ENCODE results near the gene PI16. TPM values are rescaled to one million over a fixed set of nuclear protein-coding genes. Genes with fewer than 3 reads are reported as not detected.

The PI16 gene
- total and polyA plus RNA-seq, 2 donors, result 2.2 to 3.3 TPM

DNA sequence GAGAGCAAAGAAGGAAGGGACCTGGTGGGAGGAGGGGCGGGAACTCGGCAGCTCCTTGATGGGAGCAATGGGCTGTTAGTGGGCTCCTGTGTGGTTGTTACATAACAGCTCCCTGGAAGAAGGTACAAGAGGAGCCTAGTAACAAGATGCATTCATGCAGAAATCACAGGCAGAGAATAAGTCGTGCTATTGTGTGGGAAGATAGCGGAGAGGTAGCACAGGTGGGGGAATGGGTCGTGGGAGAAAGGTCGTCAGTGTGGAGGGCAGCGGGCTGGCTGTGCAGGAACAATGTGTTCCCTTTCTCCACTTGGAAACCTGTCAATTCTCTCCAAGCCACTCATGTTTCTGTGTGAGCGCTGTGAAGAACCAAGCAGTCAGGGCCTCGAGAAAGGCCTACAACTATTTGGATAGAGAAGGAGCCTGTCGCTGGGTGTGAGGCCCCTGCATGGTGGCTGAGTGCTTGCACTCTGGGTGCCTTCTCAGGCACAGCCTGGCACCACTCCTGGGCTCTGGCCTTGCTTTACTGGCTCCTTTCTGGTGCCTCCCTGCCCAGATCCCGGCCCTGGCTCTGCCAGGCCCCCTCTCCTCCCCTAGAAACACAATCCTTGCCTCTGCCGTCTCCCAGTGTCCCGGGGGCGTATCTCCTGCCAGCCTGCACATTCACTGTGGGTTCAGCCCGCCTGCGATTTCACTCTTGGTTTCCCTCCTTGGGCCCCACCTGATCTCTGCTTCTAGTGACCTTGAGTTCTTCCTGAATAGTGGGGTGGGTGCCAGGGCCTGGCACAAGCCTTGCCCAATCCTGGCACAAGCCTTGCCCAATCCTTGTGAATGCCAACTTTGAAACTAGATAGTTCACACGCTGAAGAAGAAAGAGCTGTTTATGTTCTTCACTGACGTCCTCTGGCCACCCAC lies 43.5 kb downstream of the PI16 start:
- H3K9me3 ChIP-seq (ENCODE audit: control insufficient read depth in 2 of 2, insufficient read depth in 1 of 2, low read length in 1 of 2), result no peaks in the 10 kb centered on the region
- no peak overlapping the region for H3K4me3 ChIP-seq (ENCODE audit: low read length in 2 of 2)
- no peak for DNase-seq (ENCODE audit: low read depth in 6 of 9, low spot score in 9 of 9)
- H3K4me1 ChIP-seq (ENCODE audit: control insufficient read depth in 2 of 2, insufficient read depth in 2 of 2, low read length in 2 of 2), result no peaks in the 10 kb centered on the region
- no peaks in the 10 kb centered on the region for H3K27me3 ChIP-seq (ENCODE audit: control insufficient read depth in 2 of 2, insufficient read depth in 1 of 2, low read length in 1 of 2)
- H3K27ac ChIP-seq (ENCODE audit: low read depth in 1 of 2, low read length in 1 of 2), result no peak overlapping the region
- 90% methylated on average over 18 of the region's 18 CpGs for WGBS
- H3K36me3 ChIP-seq (ENCODE audit: control insufficient read depth in 2 of 2, insufficient read depth in 2 of 2, low read length in 1 of 2), result no peaks in the 10 kb centered on the region

DNA sequence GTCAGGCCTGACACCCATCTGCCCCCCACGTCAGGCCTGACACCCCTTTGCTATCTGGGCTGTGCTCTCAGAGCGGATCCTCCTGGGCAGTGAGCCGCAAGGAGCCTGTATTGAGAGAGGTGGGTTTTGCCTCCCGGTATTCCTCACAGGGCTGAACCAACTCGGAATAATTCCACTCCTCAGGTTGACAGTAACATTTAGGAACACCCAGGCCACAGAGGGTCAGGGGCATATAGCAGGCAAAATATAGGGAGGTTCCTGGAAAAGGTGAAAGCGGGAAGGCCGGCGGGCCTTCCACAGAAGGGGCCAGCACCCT lies 44.1 kb downstream of the PI16 start:
- Histone ChIP-seq H3K4me3 (ENCODE audit: low read length in 2 of 2) (no peak overlapping the region), H3K36me3 (ENCODE audit: control insufficient read depth in 2 of 2, insufficient read depth in 2 of 2, low read length in 1 of 2) (no peaks in the 10 kb centered on the region), H3K27me3 (ENCODE audit: control insufficient read depth in 2 of 2, insufficient read depth in 1 of 2, low read length in 1 of 2) (no peaks in the 10 kb centered on the region), H3K9me3 (ENCODE audit: control insufficient read depth in 2 of 2, insufficient read depth in 1 of 2, low read length in 1 of 2) (no peaks in the 10 kb centered on the region), H3K4me1 (ENCODE audit: control insufficient read depth in 2 of 2, insufficient read depth in 2 of 2, low read length in 2 of 2) (no peaks in the 10 kb centered on the region), H3K27ac (ENCODE audit: low read depth in 1 of 2, low read length in 1 of 2) (no peak overlapping the region)
- DNase-seq (ENCODE audit: low read depth in 6 of 9, low spot score in 9 of 9), result no peak
- WGBS, result 92% methylated on average over 8 of the region's 8 CpGs

DNA sequence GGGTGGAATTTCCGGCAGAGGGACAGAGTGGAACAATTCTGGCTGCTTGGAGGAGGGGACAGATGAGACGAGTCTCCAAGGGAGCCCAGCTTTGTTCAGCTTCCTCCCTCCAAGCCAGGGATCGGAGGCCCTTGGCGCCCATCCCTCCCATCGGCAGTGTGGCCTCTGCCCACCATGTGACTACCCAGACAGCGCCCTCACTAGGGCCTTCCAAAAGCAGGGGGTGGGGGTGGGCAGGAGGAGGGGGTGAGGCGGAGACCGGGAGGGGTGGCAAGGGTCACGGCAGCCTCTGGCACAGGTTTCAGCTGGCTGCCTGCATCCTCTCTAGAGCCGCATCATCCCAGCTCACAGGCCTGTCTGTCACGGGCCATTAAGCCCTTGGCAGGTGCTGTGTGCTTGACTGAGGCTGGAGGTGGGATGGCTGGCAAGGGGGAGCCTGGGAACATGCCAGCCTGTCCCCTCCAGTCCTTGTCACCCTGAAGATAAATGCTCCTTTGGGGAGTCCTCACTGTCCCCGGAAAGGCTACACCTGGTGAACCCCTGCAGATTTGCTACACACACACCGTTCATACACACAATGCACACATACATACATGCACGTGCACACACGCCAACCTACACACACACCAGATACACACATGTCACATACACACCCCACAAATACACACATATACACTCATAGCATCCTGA lies 44.7 kb downstream of the PI16 start:
- no peak for DNase-seq (ENCODE audit: low read depth in 6 of 9, low spot score in 9 of 9)
- Histone ChIP-seq H3K36me3 (ENCODE audit: control insufficient read depth in 2 of 2, insufficient read depth in 2 of 2, low read length in 1 of 2) (no peaks in the 10 kb centered on the region), H3K4me3 (ENCODE audit: low read length in 2 of 2) (no peak overlapping the region), H3K9me3 (ENCODE audit: control insufficient read depth in 2 of 2, insufficient read depth in 1 of 2, low read length in 1 of 2) (no peaks in the 10 kb centered on the region), H3K27me3 (ENCODE audit: control insufficient read depth in 2 of 2, insufficient read depth in 1 of 2, low read length in 1 of 2) (no peaks in the 10 kb centered on the region), H3K27ac (ENCODE audit: low read depth in 1 of 2, low read length in 1 of 2) (no peak overlapping the region), H3K4me1 (ENCODE audit: control insufficient read depth in 2 of 2, insufficient read depth in 2 of 2, low read length in 2 of 2) (no peaks in the 10 kb centered on the region)
- 95% methylated on average over 15 of the region's 15 CpGs for WGBS

- WGBS, result 93% methylated on average over 4 of the region's 4 CpGs
- no peaks in the 10 kb centered on the region for H3K4me1 ChIP-seq (ENCODE audit: control insufficient read depth in 2 of 2, insufficient read depth in 2 of 2, low read length in 2 of 2)
- H3K27ac ChIP-seq (ENCODE audit: low read depth in 1 of 2, low read length in 1 of 2), result no peak overlapping the region
- H3K9me3 ChIP-seq (ENCODE audit: control insufficient read depth in 2 of 2, insufficient read depth in 1 of 2, low read length in 1 of 2), result no peaks in the 10 kb centered on the region
- no peaks in the 10 kb centered on the region for H3K36me3 ChIP-seq (ENCODE audit: control insufficient read depth in 2 of 2, insufficient read depth in 2 of 2, low read length in 1 of 2)
- no peaks in the 10 kb centered on the region for H3K27me3 ChIP-seq (ENCODE audit: control insufficient read depth in 2 of 2, insufficient read depth in 1 of 2, low read length in 1 of 2)
- no peak for DNase-seq (ENCODE audit: low read depth in 6 of 9, low spot score in 9 of 9)
- H3K4me3 ChIP-seq (ENCODE audit: low read length in 2 of 2), result no peak overlapping the region
Measured at GRCh38 chr6:36999751-37000125, 45.2 kb downstream of the PI16 start.

- Histone ChIP-seq H3K36me3 (ENCODE audit: control insufficient read depth in 2 of 2, insufficient read depth in 2 of 2, low read length in 1 of 2) (no peaks in the 10 kb centered on the region), H3K27me3 (ENCODE audit: control insufficient read depth in 2 of 2, insufficient read depth in 1 of 2, low read length in 1 of 2) (no peaks in the 10 kb centered on the region), H3K4me1 (ENCODE audit: control insufficient read depth in 2 of 2, insufficient read depth in 2 of 2, low read length in 2 of 2) (peaks cover 0 to 9% of the 10 kb centered on the region in 2 donors), H3K27ac (ENCODE audit: low read depth in 1 of 2, low read length in 1 of 2) (no peak overlapping the region), H3K9me3 (ENCODE audit: control insufficient read depth in 2 of 2, insufficient read depth in 1 of 2, low read length in 1 of 2) (no peaks in the 10 kb centered on the region), H3K4me3 (ENCODE audit: low read length in 2 of 2) (no peak overlapping the region)
- 95% methylated on average over 11 of the region's 11 CpGs for WGBS
- no peak for DNase-seq (ENCODE audit: low read depth in 6 of 9, low spot score in 9 of 9)
Measured at GRCh38 chr6:37004044-37004980, 49.8 kb downstream of the PI16 start.

- DNase-seq (ENCODE audit: low read depth in 6 of 9, low spot score in 9 of 9), result no peak
- H3K4me1 ChIP-seq (ENCODE audit: control insufficient read depth in 2 of 2, insufficient read depth in 2 of 2, low read length in 2 of 2), result peaks cover 0 to 9% of the 10 kb centered on the region in 2 donors
- H3K27ac ChIP-seq (ENCODE audit: low read depth in 1 of 2, low read length in 1 of 2), result peak within 1 kb of the TSS in 1 of 2 donors; percentile 25
- WGBS, result 64% methylated on average over 14 of the region's 14 CpGs
- H3K4me3 ChIP-seq (ENCODE audit: low read length in 2 of 2), result peak within 1 kb of the TSS in 1 of 2 donors; percentile 24
- no peaks in the 10 kb centered on the region for H3K36me3 ChIP-seq (ENCODE audit: control insufficient read depth in 2 of 2, insufficient read depth in 2 of 2, low read length in 1 of 2)
- H3K9me3 ChIP-seq (ENCODE audit: control insufficient read depth in 2 of 2, insufficient read depth in 1 of 2, low read length in 1 of 2), result no peaks in the 10 kb centered on the region
- no peaks in the 10 kb centered on the region for H3K27me3 ChIP-seq (ENCODE audit: control insufficient read depth in 2 of 2, insufficient read depth in 1 of 2, low read length in 1 of 2)
Measured at GRCh38 chr6:37005061-37005810, 50.7 kb downstream of the PI16 start, which contains the start of gene FGD2. Gene FGD2 (plus strand): TSS chr6:37005655. CDS start chr6:37005818, 163 bp downstream.

DNA sequence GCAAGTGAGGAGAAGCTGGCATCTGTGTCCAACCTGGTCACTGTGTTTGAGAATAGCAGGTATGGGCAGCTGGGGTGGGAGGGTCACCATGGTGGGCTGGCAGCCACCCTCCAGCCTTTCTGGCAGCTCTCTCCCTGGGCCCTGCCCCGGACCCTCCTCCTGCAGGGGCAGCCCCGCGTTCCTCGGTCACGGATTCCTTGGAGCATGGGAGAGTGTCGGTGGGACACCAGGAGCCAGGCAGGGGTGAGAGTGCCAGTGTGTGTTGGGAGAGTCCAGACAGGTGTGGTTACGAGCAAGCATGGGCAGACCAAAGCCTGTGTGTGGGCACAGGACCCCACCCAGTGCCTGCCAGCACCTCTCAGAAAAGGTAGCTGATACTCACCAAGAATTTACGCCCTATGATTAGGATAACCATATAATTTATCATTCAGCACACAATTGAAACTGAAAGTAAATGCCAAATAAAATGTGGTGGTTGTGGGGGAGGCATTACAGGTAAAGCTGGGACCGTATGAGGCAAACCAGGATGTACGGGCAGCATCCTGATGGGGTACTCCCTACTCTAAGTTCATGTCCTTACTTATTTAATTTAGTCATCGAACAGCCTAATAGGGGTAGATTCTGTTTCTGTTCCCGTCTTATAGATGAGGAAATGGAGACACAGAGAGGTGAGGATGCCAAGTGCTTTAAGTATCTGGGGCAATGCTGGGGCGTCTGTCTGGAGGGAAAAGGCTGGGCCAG lies 51.5 kb downstream of the PI16 start:
- DNase-seq (ENCODE audit: low read depth in 6 of 9, low spot score in 9 of 9), result no peak
- H3K4me3 ChIP-seq (ENCODE audit: low read length in 2 of 2), result peak overlapping the region in 1 of 2 donors; percentile 24
- WGBS, result 88% methylated on average over 13 of the region's 13 CpGs
- H3K4me1 ChIP-seq (ENCODE audit: control insufficient read depth in 2 of 2, insufficient read depth in 2 of 2, low read length in 2 of 2), result peaks cover 0 to 9% of the 10 kb centered on the region in 2 donors
- H3K36me3 ChIP-seq (ENCODE audit: control insufficient read depth in 2 of 2, insufficient read depth in 2 of 2, low read length in 1 of 2), result no peaks in the 10 kb centered on the region
- H3K27ac ChIP-seq (ENCODE audit: low read depth in 1 of 2, low read length in 1 of 2), result peak overlapping the region in 1 of 2 donors; percentile 25
- H3K9me3 ChIP-seq (ENCODE audit: control insufficient read depth in 2 of 2, insufficient read depth in 1 of 2, low read length in 1 of 2), result no peaks in the 10 kb centered on the region
- no peaks in the 10 kb centered on the region for H3K27me3 ChIP-seq (ENCODE audit: control insufficient read depth in 2 of 2, insufficient read depth in 1 of 2, low read length in 1 of 2)

DNA sequence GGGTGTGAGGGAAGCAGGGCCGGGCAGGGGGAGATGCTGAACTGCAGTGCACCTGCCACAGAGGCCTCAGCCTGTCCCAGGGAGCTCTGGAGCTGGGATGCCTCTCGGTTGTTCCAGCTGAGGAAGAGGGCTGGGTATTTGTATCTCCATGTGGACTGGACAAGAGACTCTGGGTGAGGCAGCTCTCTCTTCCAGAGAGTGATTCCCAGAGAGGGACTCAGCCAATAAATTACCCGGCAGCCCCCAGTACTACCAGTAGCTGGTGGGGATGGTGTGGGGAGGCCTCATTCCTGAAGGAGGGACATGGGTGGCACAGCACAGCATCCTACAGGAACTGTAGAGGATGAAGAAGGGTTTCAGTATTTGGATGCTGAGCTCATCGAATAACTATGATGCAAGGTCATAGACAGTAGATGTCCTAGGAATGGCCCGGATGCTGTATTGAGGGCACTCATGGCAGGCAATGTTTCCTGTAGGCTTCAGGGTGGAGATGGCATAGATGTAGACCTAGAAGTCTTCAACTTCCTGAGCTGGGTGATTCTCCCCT lies 52.3 kb downstream of the PI16 start:
- Histone ChIP-seq H3K36me3 (ENCODE audit: control insufficient read depth in 2 of 2, insufficient read depth in 2 of 2, low read length in 1 of 2) (peaks cover 0 to 2% of the 10 kb centered on the region in 2 donors), H3K27ac (ENCODE audit: low read depth in 1 of 2, low read length in 1 of 2) (no peak overlapping the region), H3K4me1 (ENCODE audit: control insufficient read depth in 2 of 2, insufficient read depth in 2 of 2, low read length in 2 of 2) (peaks cover 0 to 9% of the 10 kb centered on the region in 2 donors), H3K4me3 (ENCODE audit: low read length in 2 of 2) (peak overlapping the region; percentile 2 to 24), H3K27me3 (ENCODE audit: control insufficient read depth in 2 of 2, insufficient read depth in 1 of 2, low read length in 1 of 2) (no peaks in the 10 kb centered on the region), H3K9me3 (ENCODE audit: control insufficient read depth in 2 of 2, insufficient read depth in 1 of 2, low read length in 1 of 2) (peaks cover 0 to 2% of the 10 kb centered on the region in 2 donors)
- no peak for DNase-seq (ENCODE audit: low read depth in 6 of 9, low spot score in 9 of 9)
- 95% methylated on average over 5 of the region's 5 CpGs for WGBS
